ENCODE results near the gene UCK1. TPM values are rescaled to one million over a fixed set of nuclear protein-coding genes. Genes with fewer than 3 reads are reported as not detected.

UCK1 gene
- total and polyA plus RNA-seq, 2 of the 4 experiments (the other 2 are of a cell fraction) = 17.9 to 21.4 TPM

GRCh38 chr9:131500377-131500776 is 30.7 kb downstream of the UCK1 start:
- Histone ChIP-seq H2BK120ac (ENCODE audit: low read depth, low read length) (no peak overlapping the region), H3K4ac (ENCODE audit: low read depth, low read length) (no peak overlapping the region), H3K4me3 (ENCODE audit: insufficient read depth, low read depth, low read length) (no peak overlapping the region), H3K18ac (ENCODE audit: low read depth, low read length) (no peak overlapping the region), H3K9ac (ENCODE audit: low read depth, low read length) (no peak overlapping the region), H4K5ac (ENCODE audit: low read depth, low read length) (no peak overlapping the region), H3K27me3 (ENCODE audit: control insufficient read depth, insufficient read depth, low read length) (no peaks in the 10 kb centered on the region), H3K27ac (ENCODE audit: insufficient read depth, low read length) (no peak overlapping the region), H3K23ac (ENCODE audit: low read depth, low read length) (no peak overlapping the region), H3K36me3 (ENCODE audit: control insufficient read depth, insufficient read depth, low read length) (peaks cover 45% of the 10 kb centered on the region), H3K9me1 (ENCODE audit: insufficient read depth, low read length) (peaks cover 7% of the 10 kb centered on the region; the same call in 1 of the 2 replicates), H3K56ac (ENCODE audit: extremely low read depth, insufficient read depth, low read length) (no peak overlapping the region), H3K9me3 (ENCODE audit: control insufficient read depth, insufficient read depth, low read length) (no peaks in the 10 kb centered on the region), H2AK5ac (ENCODE audit: low read depth, low read length) (no peak overlapping the region), H2BK5ac (ENCODE audit: low read depth, low read length, poor library complexity, severe bottlenecking) (no peak overlapping the region), H3K4me2 (ENCODE audit: low read depth, low read length) (no peak overlapping the region), H3K79me1 (ENCODE audit: low read depth in 1 of 2, low read length in 2 of 2) (peaks cover 12 to 46% of the 10 kb centered on the region in 2 experiments), H4K8ac (ENCODE audit: low read depth in 2 of 2, low read length in 2 of 2) (no peak overlapping the region), H2AFZ (replicated peaks; ENCODE audit: low read length, poor library complexity) (peak overlapping the region; percentile 33), H2AK9ac (replicated peaks; ENCODE audit: low read depth, low read length, poor library complexity) (no peak overlapping the region), H4K91ac (ENCODE audit: insufficient read depth, low read depth, low read length) (no peak overlapping the region), H2BK20ac (ENCODE audit: low read depth, low read length) (no peak overlapping the region), H3K14ac (replicated peaks; ENCODE audit: low read depth, low read length) (no peak overlapping the region), H4K20me1 (ENCODE audit: insufficient read depth, low read length) (peaks cover 27% of the 10 kb centered on the region), H2BK15ac (ENCODE audit: low read depth, low read length) (no peak overlapping the region), H3K4me1 (ENCODE audit: control insufficient read depth, insufficient read depth, low read length) (peaks cover 7% of the 10 kb centered on the region; the same call in 1 of the 2 replicates)
- no TSS peak for BruUV-seq (replicated peaks)
- ATAC-seq (ENCODE audit: low read depth) (no peak), DNase-seq (no peak)
- TF ChIP-seq MAFK (IDR thresholded peaks at IDR 0.05; ENCODE audit: low read depth, low read length) = 0 out of 2 replicates have a peak, but pooled peaks have one; percentile 16
- TF ChIP-seq ELK1 (IDR thresholded peaks at IDR 0.05; ENCODE audit: borderline replicate concordance, low read depth, low read length) = no peak
- WGBS, 2 experiments (ENCODE audit: extremely low coverage in 2 of 2, insufficient read length in 1 of 2) = 85% methylated on average over 2 of the region's 12 CpGs; no CpG with 5 or more reads in 1 of the 2 experiments
- POLR2A ChIA-PET (ENCODE audit: unreplicated experiment) = no interaction called here
- CTCF ChIA-PET = no interaction called here
- in situ Hi-C loops (cut with MboI; ENCODE audit: low sequenced_read_pairs) (loop anchor here (10.0 kb wide), 1 partner anchor 244 kb away; the partner anchor contains the start of gene RAPGEF1), dilution Hi-C loops (cut with HindIII; ENCODE audit: low sequenced_read_pairs, unreplicated experiment) (no loop called here), intact Hi-C loops (cut with micrococcal nuclease) (loop anchor here (5.0 kb wide), 1 partner anchor 247 kb away; no protein-coding TSS in a partner anchor)
